Left lung (tissue), 10 donors: ENCODE data around the gene ALOX5AP. TPM values are rescaled to one million over a fixed set of nuclear protein-coding genes. Genes with fewer than 3 reads are reported as not detected.

Experiments used
- ATAC-seq: fragments of 200-7000 bp; cut with Tn5 transposase; one replicate; pipeline ENCODE4 v1.9.1; 2020; ENCODE audit warnings: moderate library complexity
- DNase-seq, 4 donors: peaks; one replicate each; pipeline ENCODE4 v3.0.0-alpha.2; 2013 to 2020
- H3K27ac ChIP-seq, 2 donors: fragments of 200-600 bp; sonication (generic) in 1 of 2; one replicate each; pipeline versions ENCODE4 v1.5.0 to v1.8.0; 2020 to 2021
- H3K27me3 ChIP-seq, 2 donors: fragments of 200-600 bp; sonication (generic) in 1 of 2; one replicate each; pipeline versions ENCODE4 v1.5.0 to v1.8.0; 2020 to 2021
- H3K36me3 ChIP-seq, 2 donors: fragments of 200-600 bp; sonication (generic) in 1 of 2; one replicate each; pipeline versions ENCODE4 v1.5.0 to v1.8.0; 2020 to 2021
- H3K4me1 ChIP-seq, 2 donors: fragments of 200-600 bp; one replicate each; pipeline ENCODE4 v1.8.0; 2021
- H3K4me3 ChIP-seq, 2 donors: fragments of 200-600 bp; sonication (generic) in 1 of 2; one replicate each; pipeline versions ENCODE4 v1.5.0 to v1.8.0; 2020 to 2021; ENCODE audit warnings: mild to moderate bottlenecking in 1 of 2
- H3K9me3 ChIP-seq, 2 donors: fragments of 200-600 bp; sonication (generic) in 1 of 2; one replicate each; pipeline versions ENCODE4 v1.5.0 to v1.8.0; 2020 to 2021
- CTCF ChIP-seq, 2 donors: fragments of 200-600 bp; sonication (generic) in 1 of 2; IDR thresholded peaks; one replicate each; pipeline versions ENCODE4 v1.5.0 to v1.8.0; 2021; ENCODE audit warnings: antibody characterized with exemption in 2 of 2
- intact Hi-C, 2 donors: fragments of 100-400 bp; cut with DNase I; formaldehyde crosslinking; loops; one replicate each; pipeline versions ENCODE4 v1.11.2 to v1.14.2; 2022
- polyA plus RNA-seq, 6 donors: library from polyadenylated mRNA; unstranded; fragments of 120-200 nt; gene quantifications; one replicate each; pipeline ENCODE4 v1.2.1, GENCODE V29; 2013; ENCODE audit not compliant: insufficient read length in 6 of 6
- total RNA-seq, 2 donors: library from RNA; stranded (reverse); fragmentation: NEBNext Ultra II Directional; extraction: Animal tissue kit (Norgen Biotek cat#: 25700); gene quantifications; one replicate each; pipeline ENCODE4 v1.2.1, GENCODE V29; 2021
- donor health status: DM: no; HTN: yes; CAD: no.
- donor health status: DM: no; HTN: no; CAD: no.

Gene ALOX5AP
- total and polyA plus RNA-seq, 8 donors = 2.6 to 201 (median 4.9) TPM

GRCh38 chr13:30697996-30698401 is 37.3 kb upstream of the ALOX5AP start:
- peak overlapping the region; percentile 50 to 79 for H3K27ac ChIP-seq
- H3K4me1 ChIP-seq = peaks cover 15 to 44% of the 10 kb centered on the region in 2 donors
- no peaks in the 10 kb centered on the region for H3K36me3 ChIP-seq
- ATAC-seq = peak; percentile 40
- TF ChIP-seq CTCF (IDR thresholded peaks at IDR 0.05) = no peak
- peak in 1 of 4 donors; percentile 61 for DNase-seq
- H3K27me3 ChIP-seq = no peaks in the 10 kb centered on the region
- H3K9me3 ChIP-seq = no peaks in the 10 kb centered on the region
- H3K4me3 ChIP-seq = no peak overlapping the region
- intact Hi-C loops = no loop called here

- peak overlapping the region; percentile 37 to 79 for H3K27ac ChIP-seq
- H3K4me3 ChIP-seq = no peak overlapping the region
- H3K27me3 ChIP-seq = no peaks in the 10 kb centered on the region
- no peaks in the 10 kb centered on the region for H3K36me3 ChIP-seq
- intact Hi-C loops = no loop called here
- ATAC-seq = no peak
- no peak for DNase-seq
- no peak for TF ChIP-seq CTCF (IDR thresholded peaks at IDR 0.05)
- peaks cover 15 to 44% of the 10 kb centered on the region in 2 donors for H3K4me1 ChIP-seq
- no peaks in the 10 kb centered on the region for H3K9me3 ChIP-seq
Observed at GRCh38 chr13:30698488-30699005, 36.8 kb upstream of the ALOX5AP start.

DNA sequence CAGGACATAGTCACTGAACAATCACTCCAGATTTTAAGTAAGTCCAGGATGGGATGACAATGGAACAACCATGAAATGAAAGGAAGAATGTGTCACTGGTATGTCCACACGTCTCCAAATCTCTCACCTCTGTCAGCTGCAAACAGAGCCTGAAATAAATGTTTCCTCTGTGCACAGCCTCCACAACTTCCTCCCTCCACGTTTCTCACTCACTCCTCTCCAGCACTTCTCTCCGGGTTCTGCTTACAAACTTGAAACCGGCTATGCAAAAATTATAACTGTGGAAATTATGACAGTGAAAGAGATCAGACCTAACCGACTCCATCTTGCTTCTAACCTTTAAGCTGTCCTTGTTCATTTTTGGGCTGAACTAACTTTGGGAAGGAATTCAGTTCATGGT is 35.0 kb upstream of the ALOX5AP start:
- no peak overlapping the region for H3K4me3 ChIP-seq
- ATAC-seq (no peak), DNase-seq (no peak)
- no peak overlapping the region for H3K27ac ChIP-seq
- H3K27me3 ChIP-seq = no peaks in the 10 kb centered on the region
- TF ChIP-seq CTCF (IDR thresholded peaks at IDR 0.05) = no peak
- H3K36me3 ChIP-seq = no peaks in the 10 kb centered on the region
- no peaks in the 10 kb centered on the region for H3K9me3 ChIP-seq
- intact Hi-C loops = no loop called here
- H3K4me1 ChIP-seq = peaks cover 15 to 44% of the 10 kb centered on the region in 2 donors

DNA sequence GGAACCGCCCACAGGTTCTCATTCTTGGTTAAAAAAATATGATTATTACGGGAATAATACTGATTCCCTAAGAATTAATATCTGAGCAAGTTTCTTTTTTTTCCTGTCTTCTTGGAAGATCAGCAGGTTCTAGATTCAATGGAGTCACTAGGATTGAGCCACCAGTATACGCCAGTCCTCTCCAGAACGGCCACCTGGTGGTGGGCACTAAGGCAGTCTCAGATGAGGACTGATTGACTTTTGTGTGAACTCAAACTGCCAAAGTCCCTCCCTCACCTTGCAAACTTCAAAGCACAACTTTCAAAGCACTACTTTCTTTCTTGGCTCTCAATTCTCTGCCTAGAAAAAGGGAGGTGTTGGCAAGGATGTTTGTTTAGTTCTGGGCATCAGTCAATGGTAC is 33.3 kb upstream of the ALOX5AP start:
- no peaks in the 10 kb centered on the region for H3K9me3 ChIP-seq
- DNase-seq (no peak), ATAC-seq (no peak)
- H3K4me3 ChIP-seq = no peak overlapping the region
- peaks cover 3 to 28% of the 10 kb centered on the region in 2 donors for H3K4me1 ChIP-seq
- H3K27me3 ChIP-seq = no peaks in the 10 kb centered on the region
- H3K36me3 ChIP-seq = no peaks in the 10 kb centered on the region
- no peak overlapping the region for H3K27ac ChIP-seq
- intact Hi-C loops = no loop called here
- no peak for TF ChIP-seq CTCF (IDR thresholded peaks at IDR 0.05)

DNA sequence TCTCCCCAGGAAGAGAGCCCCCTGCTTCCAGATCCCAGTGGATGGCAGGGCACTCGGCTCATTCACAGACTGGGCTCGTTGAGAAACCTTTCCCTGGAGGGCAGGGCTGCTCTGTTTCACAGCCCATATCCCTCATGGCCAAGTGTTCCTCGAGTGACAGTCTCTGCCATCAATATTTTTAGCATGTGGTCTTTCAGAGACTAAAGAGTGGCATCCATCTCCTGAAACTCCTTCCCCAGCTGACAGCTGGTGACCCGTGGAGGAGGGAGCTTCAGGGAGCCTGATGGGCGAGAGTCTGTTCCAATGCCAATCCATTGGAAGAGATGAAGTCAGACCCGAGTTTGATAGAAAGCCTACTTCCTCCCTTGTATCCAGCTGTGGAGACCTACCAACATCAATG is 30.7 kb upstream of the ALOX5AP start:
- intact Hi-C loops = no loop called here
- ATAC-seq = no peak

More for the DNA sequence above, 30.7 kb upstream of the ALOX5AP start:
- peaks cover 0 to 12% of the 10 kb centered on the region in 2 donors for H3K4me1 ChIP-seq
- no peak overlapping the region for H3K4me3 ChIP-seq
- H3K27ac ChIP-seq = no peak overlapping the region
- no peak for DNase-seq
- TF ChIP-seq CTCF (IDR thresholded peaks at IDR 0.05) = no peak
- H3K9me3 ChIP-seq = no peaks in the 10 kb centered on the region
- no peaks in the 10 kb centered on the region for H3K36me3 ChIP-seq
- H3K27me3 ChIP-seq = no peaks in the 10 kb centered on the region
